DND-41 (cell line): ENCODE measurements around the gene FOXL1.

Experiments
- CTCF ChIP-seq: IDR thresholded peaks from 2 replicates; pipeline ENCODE4 v1.5.1; 2012; ENCODE audit warnings: borderline replicate concordance, low read length, moderate library complexity, mild to moderate bottlenecking; ENCODE audit not compliant: poor library complexity, severe bottlenecking; ENCODE audit errors: extremely low read depth
- EZH2 ChIP-seq: IDR thresholded peaks from 3 replicates; pipeline ENCODE4 v1.6.1; 2012; ENCODE audit warnings: borderline replicate concordance, low read depth, mild to moderate bottlenecking, moderate library complexity, low read length, inconsistent platforms; ENCODE audit not compliant: severe bottlenecking

GRCh38 chr16:86545481-86545880 is 32.9 kb upstream of the FOXL1 start:
- TF ChIP-seq CTCF (no peak), EZH2 (no peak)
